SW 1271 (cell line): ENCODE data around the gene CPPED1.
"Not testable (repeated sequence)": the region's sequence is repeated elsewhere in the genome, so short reads cannot be mapped to it uniquely, and the experiment has no call there.

ENCODE experiments used
- DNase-seq, 2 experiments: peaks; one replicate each; lab custom pipeline; 2025; lab: John Stamatoyannopoulos, UW

Gene CPPED1

DNA sequence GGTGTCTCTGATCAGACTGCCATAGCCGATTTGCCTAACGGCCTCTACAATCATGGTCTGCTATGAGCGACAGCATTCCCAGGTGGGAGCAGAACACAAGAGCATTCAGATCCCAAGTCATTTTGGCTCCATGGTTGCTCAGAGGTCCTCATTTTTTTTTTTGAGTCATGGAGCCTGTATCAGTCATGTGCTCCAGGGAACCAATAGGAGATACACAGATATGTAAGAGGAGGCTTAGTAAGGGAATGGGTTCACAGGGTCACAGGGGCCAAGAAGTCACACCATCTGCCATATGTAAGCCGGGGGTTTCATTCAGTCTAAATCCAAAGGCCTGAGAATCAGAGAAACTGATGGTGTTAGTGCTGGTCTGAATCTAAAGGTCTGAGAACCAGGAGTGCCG is 36.8 kb downstream of the CPPED1 start:
- DNase-seq, result no peak

DNA sequence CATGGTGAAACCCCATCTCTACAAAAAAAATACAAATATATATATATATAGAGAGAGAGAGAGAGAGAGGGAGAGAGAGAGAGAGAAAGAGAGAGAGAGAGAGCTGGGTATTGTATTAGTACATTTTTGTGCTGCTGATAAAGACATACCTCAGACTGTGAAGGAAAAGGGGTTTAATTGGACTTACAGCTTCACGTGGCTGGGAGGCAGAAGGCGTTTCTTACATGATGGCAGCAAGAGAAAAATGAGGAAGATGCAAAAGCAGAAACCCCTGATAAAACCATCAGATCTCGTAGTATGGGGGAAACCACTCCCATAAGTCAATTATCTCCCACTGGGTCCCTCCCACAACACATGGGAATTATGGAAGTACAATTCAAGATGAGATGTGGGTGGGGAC is 37.5 kb downstream of the CPPED1 start:
- DNase-seq, result not testable (repeated sequence)

DNA sequence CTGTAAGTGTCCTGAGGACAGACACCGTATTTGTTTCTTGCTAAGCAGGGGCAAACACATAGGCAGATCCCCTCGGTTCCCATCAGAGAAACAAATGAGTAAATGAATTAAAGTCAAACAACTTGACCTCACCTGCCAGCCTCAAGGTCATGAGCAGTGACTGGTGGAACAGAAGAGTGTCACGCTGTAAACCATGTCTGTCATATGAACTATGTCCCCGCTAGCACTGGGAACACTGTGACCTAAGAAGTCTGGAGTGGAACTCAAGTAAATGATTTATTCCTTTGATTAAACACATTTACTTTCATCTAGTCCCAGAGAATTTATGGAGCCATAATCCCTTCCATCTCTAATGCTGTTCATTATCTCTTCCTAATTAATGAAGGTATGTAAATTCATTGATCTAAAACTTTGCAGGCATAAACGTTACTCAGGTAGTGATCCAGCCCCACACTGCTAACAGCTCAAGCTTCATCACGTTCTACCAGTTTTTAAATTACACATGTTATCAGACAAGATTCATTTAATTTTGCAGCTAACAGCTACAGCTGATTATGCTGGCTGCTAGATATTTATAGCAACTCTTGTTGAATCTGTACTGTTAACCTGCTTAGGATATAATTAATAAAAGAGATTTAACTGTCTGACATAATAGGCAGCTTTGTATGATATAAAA is 38.7 kb downstream of the CPPED1 start:
- DNase-seq, result no peak

DNA sequence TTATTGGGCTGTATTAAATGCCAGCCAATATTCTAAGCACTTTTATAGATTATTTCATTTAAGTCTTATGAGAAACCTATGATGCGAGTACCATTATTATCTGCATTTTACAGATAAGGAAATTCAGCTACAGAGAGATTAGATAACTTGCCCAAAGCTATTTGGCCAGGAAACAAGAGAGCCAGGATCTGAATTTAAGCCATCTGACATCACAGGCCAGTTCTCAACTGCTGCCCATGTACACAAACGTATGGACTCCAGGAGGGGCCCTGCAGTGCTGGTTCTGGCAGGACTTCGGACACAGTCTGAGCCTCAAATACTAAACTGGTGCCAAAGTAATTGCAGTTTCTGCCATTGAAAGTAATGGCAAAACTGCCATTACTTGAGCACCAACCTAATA is 40.2 kb downstream of the CPPED1 start:
- no peak for DNase-seq

DNA sequence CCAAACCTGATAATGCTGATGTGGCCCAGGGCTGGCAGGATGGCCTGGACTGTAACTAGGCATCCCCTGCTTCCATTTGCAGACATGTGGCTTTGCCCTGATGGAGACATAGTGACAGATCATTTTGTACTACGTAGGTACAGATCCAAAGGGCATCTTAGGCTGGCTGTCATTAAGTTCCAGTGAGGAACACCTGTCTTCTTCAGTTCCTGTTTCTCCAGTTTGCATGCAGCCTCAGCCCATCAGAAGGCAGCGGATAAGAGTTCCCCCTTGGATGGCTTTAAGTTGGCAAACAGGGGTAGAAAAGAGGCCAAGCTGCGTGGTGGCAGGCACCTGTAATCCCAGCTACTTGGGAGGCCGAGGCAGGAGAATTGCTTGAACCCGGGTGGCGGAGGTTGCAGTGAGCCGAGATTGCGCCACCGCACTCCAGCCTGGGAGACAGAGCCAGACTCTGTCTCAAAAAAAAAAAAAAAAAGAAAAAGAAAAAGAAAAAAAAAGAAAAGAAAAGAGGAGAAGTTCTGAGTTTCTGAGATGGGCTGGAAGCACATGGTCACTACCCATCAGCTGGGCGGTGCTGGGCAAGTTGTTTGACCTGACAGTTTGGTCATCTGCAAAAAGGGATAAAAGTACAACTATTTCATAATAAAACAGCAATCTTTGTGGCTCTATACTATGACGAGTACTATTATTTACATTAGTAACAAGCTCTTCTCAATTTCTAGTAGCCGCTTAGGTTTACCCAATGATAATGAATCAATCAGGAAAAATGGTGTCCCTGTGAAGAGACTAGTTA is 42.7 kb downstream of the CPPED1 start:
- no peak for DNase-seq

DNA sequence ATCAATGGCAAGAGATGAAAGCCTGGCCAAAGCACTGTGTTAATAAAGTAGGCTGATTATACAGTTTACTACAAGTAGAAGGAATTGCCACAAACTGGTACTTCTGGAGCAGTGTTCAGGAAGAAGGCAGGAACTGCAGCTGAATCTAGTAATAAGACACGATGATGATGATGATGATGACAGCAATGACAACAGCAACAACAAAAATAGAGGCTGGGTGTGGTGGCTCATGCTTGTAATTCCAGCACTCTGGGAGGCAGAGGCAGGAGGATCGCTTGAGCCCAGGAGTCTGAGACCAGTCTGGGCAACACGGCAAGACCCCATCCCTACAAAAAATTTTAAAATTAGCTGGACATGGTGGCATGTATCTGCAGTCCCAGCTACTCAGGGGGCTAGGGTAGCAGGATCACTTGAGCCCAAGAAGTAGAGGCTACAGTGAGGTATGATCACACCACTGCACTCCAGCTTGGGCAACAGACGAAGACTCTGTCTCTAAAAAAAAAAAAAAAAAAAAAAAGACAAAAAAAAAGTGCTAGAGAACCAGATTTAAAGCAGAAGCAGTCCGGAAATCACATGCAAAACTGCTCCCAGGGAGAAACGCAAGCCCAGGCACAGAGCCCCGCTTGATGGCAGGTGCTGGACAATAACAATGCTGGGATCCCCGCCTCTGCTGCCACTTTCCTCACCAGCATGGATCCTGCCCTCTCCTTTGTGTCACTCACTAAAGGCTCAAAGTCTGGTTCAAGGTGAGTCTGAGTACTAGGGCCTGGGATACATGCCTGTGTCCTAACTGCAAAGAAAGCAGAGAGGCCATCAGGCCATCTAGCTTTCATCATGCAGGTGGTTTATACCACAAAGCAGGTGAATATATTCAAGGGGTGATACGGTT is 44.8 kb downstream of the CPPED1 start:
- DNase-seq, result no peak

DNA sequence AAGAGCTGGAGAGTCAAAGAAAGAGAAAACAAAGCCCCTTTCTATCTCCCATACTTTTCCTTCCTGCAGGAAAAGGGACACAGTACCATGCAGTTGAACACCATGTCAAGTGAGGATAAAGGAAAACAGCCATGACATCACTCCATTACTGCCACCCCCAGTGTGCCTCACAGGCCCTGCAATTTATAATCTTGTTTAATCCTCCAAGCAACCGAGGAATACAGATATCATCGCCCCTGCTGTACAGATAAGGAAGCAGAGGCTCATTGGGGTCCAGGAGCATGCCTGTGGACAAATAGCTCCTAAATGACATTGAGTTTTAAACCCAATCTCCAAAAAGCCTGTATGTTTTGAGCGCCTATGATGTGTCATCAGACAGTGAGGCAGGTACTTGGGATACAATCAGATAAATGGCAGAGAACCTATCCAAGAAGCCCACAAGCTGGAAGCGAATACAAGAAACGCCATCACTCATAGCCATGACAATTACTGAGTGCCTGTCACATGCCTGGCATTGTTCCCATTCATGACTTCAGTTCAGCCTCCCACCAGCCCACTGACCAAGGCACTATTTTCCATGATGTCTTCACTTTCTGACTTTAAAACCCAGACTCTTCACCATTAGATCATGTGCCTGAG is 45.5 kb downstream of the CPPED1 start:
- no peak for DNase-seq

DNA sequence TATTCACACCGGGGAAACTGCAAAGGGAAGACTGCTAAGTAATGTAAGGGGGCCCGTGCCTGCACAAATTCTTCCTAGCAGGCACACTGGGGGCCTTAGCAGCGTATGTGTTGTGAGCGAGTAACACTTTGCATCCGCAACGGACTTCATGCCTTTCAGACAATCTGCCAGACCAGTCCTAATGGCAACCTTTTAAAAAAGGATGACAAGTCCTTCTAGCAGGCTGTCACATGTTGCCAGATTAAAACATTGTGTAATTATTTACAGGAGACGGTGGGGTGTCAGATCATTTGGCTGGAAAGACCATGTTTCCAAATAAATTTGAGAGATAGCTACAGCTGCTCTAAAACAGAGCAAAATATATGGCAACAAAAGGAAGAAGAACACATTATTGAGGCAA is 46.1 kb downstream of the CPPED1 start:
- DNase-seq, result no peak

DNA sequence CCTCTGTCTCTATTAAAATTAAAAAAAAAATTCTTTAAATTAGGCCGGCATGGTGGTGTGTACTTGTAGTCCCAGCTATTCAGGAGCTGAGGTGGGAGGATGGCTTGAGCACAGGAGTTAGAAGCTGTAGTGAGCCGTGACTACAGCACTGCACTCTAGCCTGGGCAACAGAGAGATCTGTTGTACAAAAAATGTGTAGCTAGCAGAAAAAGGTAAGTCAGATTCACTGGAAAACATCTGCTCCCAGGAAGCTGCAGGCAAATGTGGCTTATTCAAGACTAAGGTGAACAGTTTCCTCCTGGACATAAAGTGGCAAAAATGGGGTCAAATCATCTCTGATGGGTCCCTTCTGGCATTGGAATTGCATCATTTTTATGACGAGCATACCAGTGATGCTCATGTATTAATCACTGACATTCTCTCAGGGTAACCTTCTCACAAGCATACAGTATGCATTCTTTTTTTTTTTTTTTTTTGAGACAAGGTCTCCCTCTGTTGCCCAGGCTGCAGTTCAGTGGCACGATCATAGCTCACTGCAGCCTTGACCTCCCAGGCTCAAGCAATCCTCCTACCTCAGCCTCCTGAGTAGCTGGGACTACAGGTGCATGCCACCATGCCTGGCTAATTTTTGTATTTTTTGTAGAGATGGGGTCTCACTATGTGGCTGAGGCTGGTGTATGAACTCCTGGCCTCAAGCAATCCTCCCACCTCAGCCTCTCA is 48.7 kb downstream of the CPPED1 start:
- no peak for DNase-seq

DNA sequence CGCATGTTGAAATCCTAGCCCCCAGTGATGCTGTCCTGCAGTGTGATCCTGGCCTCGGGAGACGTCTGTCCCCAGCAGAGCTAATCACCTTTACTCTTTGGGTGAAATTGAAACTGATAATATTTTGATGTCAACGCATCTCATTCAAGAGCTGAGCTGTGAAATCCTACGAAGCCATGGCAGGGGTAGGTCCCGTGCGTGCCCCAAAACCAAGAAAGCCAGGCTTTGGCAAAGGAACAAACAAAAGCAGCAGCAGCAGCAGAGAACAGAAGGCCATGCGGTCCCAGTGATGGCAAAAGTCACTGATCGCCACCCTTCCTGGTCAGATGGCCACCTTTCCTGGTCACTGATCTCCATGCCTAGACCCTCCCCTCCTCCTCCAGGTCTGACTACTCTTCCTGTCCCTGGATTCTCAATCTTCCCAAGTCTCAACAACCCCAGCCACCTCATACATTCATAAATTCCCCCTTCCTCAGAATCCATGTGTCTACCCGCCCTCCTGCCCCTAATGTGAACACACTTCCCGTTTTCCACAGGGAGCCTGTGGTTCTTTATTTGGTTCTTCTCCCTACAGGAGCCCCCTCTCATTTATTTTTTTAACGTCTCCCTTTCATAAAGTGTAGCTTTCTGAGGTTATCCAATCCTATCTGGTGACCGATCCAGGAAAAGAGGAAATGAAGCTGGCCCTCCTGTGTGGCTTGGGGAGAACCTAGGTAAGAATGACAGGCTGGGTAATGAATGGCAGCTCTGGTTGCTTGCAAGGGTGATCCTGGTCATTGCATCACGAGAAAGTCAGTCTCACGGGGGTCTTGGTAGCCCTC is 50.3 kb downstream of the CPPED1 start:
- DNase-seq, result no peak

DNA sequence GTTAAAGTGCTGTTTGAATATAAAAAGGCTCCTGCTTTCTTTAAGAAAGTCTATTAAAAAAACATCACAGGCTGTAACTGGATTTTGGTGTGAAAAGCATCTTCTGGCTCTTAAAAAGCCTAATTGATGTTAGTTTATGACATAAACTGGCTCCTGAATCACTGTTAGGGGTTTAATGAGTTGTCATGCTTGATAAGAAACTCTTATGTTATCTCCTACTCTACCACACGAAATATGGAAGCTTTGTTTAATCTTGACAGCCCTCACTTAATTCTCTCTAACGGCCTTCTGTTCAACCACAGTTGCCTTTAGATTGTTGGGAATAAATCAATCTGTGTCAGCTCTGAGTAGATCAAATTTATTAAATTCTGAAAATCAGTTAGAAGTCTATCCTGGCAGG is 51.5 kb downstream of the CPPED1 start:
- DNase-seq, result no peak

DNA sequence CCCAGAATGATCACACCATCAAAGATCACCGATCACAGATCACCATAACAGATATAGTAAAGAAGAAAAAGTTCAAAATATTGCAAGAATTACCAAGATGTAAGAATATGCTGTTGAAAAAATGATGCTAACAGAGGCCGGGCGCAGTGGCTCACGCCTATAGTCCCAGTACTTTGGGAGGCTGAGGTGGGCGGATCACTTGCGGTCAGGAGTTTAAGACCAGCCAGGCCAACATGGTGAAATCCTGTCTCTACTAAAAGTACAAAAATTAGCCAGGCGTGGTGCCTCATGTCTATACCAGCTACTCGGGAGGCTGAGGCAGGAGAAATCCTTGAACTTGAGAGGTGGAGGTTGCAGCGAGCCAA is 53.2 kb downstream of the CPPED1 start:
- no peak for DNase-seq

DNA sequence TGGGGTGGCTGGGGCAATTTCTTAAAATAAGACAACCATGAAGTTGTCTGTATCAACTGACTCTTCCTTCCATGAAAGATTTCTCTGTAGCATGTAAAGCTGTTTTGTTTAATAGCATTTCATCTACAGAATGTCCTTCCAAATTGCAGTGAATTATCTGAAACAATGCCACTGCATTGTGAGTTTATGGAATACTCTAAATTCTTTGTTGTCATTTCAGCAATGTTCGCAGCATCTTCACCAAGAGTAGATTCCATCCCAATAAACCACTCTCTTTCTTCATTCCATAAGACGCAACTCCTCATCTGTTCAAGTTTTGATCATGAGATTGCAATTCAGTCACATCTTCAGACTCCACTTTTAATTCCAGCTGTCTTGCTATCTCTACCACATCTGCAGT is 54.6 kb downstream of the CPPED1 start:
- no peak for DNase-seq

DNA sequence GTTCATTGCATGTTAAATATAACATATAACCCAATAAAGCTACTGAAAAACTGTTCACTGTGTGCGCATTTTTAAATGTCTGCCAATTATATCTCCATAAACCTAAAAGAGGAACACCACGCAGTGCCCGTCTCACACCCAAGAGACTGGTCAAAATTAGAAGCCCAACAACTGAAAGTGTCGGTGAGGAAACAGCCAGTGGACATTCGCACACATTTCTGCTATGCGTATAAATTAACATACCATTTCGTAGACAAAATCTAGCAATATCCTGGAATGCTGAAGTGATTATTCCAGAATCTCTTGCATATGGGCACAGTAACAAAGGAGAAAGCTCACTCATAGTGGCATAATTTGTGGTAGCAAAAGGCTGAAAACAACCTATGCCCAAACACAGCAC is 55.9 kb downstream of the CPPED1 start:
- no peak for DNase-seq

DNA sequence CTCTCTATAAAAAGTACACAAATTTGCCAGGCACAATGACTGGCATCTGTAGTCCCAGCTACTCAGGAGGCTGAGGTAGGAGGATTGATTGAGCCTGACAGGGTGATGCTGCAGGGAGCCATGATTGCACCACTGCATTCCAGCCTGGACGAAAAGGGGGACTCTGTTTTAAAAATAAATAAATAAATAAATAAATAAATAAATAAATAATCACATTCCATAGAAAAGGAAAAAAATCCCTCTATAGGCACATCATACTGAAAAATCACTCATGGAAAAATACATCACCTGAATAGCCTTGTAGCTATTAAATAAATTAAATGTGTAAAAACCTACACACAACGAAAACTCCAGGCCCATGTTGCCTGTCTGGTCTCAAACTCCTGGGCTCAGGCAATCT is 56.4 kb downstream of the CPPED1 start:
- DNase-seq, result no peak

DNA sequence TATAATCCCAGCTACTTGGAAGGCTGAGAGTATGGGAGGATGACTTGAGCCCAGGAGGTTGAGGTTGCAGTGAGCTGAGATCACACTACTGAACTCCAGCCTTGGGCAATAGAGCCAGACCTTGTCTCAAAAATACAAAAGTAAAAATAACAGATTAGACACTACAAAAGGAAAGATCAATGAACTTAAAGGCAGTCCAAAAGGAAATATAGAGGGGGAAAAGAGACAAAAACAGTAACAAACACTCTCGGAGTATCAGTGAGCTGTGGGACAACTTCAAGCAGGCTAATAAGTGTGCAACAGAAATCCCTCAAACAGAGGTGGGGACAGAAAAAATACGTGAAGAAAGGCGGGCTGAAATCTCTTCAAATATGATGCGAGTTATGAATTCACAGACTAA is 58.8 kb downstream of the CPPED1 start:
- DNase-seq, result no peak

DNA sequence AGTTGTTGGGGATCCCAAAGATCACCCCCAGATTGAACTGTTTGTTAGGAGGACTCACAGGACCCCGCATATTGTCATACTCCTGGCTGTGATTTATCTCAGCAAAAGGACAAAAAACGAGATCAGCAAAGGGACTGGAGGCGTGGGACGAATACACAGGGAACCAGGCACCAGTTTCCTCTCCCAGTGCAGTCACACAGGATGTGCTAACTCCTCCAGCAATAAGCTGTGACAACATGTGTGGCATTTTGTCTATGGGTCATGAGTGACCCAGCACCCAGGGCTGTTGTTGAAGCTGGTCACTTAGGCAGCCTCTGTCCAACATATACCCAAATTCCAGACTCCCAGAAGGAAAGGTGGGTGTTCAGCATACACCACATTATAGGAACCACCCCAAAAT is 60.9 kb downstream of the CPPED1 start:
- DNase-seq, result no peak

DNA sequence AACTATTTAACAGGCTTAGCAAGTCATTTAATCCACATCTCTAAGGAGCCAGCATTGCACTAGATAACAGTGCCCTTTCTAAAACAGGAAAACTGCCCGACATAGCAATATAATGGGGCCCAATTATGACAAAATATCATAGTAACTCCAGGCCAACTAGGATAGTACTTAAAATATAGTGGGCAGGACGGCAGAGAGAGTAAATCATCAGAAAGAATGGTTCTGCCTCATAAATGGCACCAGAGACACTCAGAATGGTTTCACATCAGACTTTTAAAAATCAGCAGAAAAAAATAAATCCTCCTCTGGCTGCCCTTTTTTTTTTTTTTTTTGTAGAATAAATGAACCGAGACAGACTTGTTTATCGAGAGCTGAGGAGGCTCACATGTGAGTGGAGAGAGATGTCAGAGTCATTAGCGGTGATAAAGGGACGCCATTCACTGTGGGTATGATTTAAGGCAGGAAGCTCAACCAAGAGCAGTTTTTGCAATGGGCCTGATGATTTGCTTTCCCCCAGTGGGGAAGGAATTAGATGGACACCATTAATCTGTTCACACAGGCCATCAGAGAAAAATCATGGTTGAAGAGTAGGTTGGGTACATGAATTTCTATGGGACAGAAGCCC is 62.6 kb downstream of the CPPED1 start:
- no peak for DNase-seq

DNA sequence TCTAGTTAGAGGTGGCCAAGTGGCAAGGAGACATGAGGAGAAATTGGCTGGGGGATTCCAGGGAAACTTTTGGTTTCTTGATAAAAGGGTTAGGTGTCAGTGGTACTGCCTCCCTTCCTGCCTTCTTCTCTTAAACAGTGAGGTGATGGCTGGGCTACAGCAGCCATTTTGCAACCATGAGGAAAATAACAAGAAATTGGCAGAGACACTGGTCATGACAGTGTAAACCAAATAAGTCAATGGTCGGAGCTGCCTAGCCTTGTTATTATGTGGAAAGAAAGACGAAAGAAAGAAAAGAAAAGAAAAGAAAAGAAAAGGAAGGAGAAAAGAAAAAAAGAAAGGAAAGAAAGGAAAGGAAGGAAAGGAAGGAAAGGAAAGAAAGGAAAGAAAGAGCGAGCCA is 63.9 kb downstream of the CPPED1 start:
- no peak for DNase-seq

DNA sequence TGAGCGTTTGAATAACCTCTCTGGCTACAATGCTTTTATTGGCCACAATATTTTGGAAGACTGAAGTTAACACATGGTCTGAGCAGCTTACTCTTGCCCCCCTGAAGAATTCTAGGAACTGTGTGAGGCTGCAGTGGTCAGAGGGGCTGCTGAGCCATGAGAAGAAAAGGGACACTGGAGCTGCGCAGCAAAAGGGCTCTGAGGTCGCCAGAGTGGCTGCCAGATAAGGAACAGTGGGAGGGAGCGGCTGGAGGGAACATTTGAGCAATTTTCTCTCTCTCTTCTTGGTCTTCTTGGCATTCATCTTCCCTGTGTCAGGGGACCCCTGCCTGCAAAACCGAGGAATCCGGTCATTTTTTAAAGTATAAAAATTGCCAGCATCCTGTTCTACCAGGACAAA is 66.1 kb downstream of the CPPED1 start:
- DNase-seq, result no peak
